ENCODE data around the gene PDZRN3.
"Not testable (repeated sequence)": the region's sequence is repeated elsewhere in the genome, so short reads cannot be mapped to it uniquely, and the experiment has no call there.

PDZRN3 gene

GRCh38 chr3:73586190-73586589 is 38.6 kb downstream of the PDZRN3 start:
- DNase-seq, result no peak

GRCh38 chr3:73584873-73585272 is 39.9 kb downstream of the PDZRN3 start:
- DNase-seq, result no peak

- DNase-seq, result no peak
Observed at GRCh38 chr3:73582535-73582934, 42.2 kb downstream of the PDZRN3 start.

GRCh38 chr3:73581134-73581846 is 43.5 kb downstream of the PDZRN3 start:
- no peak for DNase-seq

- no peak for DNase-seq
Observed at GRCh38 chr3:73580343-73580742, 44.4 kb downstream of the PDZRN3 start.

- no peak for DNase-seq
Observed at GRCh38 chr3:73577704-73578103, 47.0 kb downstream of the PDZRN3 start.

- no peak for DNase-seq
Observed at GRCh38 chr3:73576999-73577461, 47.7 kb downstream of the PDZRN3 start.

- no peak for DNase-seq
Observed at GRCh38 chr3:73575953-73576352, 48.8 kb downstream of the PDZRN3 start.

- DNase-seq, result no peak
Observed at GRCh38 chr3:73575519-73575918, 49.2 kb downstream of the PDZRN3 start.

- DNase-seq, result no peak
Observed at GRCh38 chr3:73573204-73573603, 51.5 kb downstream of the PDZRN3 start.

GRCh38 chr3:73572368-73572767 is 52.4 kb downstream of the PDZRN3 start:
- no peak for DNase-seq

GRCh38 chr3:73571238-73571794 is 53.4 kb downstream of the PDZRN3 start:
- DNase-seq, result no peak

GRCh38 chr3:73569246-73569760 is 55.4 kb downstream of the PDZRN3 start:
- no peak for DNase-seq

GRCh38 chr3:73568371-73568862 is 56.3 kb downstream of the PDZRN3 start:
- no peak for DNase-seq

GRCh38 chr3:73565374-73565773 is 59.4 kb downstream of the PDZRN3 start:
- DNase-seq, result not testable (repeated sequence)

GRCh38 chr3:73563896-73564582 is 60.7 kb downstream of the PDZRN3 start:
- DNase-seq, result no peak

GRCh38 chr3:73561494-73561893 is 63.2 kb downstream of the PDZRN3 start:
- DNase-seq, result no peak

GRCh38 chr3:73559749-73560148 is 65.0 kb downstream of the PDZRN3 start:
- DNase-seq, result no peak

GRCh38 chr3:73558727-73559075 is 66.0 kb downstream of the PDZRN3 start:
- no peak for DNase-seq

GRCh38 chr3:73557986-73558726 is 66.6 kb downstream of the PDZRN3 start:
- DNase-seq, result no peak

GRCh38 chr3:73556520-73557372 is 68.0 kb downstream of the PDZRN3 start:
- DNase-seq, result no peak

- DNase-seq, result no peak
Observed at GRCh38 chr3:73555076-73555475, 69.7 kb downstream of the PDZRN3 start.
